ENCODE measurements around the gene GPRIN3.
A peak's percentile ranks its signal among the peaks of the same experiment; 100 is the strongest.

The GPRIN3 gene

DNA sequence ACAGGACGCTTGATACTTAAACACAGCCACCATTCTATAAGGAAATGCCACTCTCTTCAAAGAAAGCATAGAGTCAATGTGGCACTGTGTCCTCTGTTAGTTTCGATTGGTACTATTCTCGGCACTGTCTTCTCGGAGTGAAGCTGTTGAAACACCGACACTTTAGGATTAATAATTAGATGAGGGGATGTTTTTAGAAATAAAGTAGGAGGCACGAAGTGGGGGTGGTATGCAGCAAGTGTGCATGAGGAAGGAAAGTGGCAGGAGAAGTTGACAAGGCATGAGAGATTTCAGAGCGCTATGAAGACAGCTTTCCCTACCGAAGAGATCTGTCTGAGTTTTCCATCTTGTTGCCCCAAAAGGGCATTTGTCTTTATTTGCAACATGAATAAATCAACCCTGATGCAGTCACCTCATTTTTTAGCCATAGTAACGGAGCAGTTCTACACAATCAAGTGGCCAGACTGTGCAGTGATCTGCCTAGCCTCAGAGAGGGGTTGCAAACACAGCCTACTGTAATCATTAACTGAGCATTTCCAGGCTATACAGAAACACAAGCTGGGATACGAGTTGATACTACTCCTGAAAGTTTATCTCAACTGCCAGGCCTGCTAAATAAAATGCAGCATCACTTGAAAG lies 8.3 kb downstream of the GPRIN3 start:
- Histone ChIP-seq H3K4me3 (ENCODE audit: low read depth, low read length) (no peak overlapping the region), H3K27ac (no peak overlapping the region), H3K27me3 (replicated peaks) (no peaks in the 10 kb centered on the region), H3K36me3 (replicated peaks) (no peaks in the 10 kb centered on the region)
- TF ChIP-seq, protein P1, sequence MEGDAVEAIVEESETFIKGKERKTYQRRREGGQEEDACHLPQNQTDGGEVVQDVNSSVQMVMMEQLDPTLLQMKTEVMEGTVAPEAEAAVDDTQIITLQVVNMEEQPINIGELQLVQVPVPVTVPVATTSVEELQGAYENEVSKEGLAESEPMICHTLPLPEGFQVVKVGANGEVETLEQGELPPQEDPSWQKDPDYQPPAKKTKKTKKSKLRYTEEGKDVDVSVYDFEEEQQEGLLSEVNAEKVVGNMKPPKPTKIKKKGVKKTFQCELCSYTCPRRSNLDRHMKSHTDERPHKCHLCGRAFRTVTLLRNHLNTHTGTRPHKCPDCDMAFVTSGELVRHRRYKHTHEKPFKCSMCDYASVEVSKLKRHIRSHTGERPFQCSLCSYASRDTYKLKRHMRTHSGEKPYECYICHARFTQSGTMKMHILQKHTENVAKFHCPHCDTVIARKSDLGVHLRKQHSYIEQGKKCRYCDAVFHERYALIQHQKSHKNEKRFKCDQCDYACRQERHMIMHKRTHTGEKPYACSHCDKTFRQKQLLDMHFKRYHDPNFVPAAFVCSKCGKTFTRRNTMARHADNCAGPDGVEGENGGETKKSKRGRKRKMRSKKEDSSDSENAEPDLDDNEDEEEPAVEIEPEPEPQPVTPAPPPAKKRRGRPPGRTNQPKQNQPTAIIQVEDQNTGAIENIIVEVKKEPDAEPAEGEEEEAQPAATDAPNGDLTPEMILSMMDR (IDR thresholded peaks at IDR 0.05; ENCODE audit: low read depth, low read length, missing control alignments) = no peak
- no peak for DNase-seq
- in situ Hi-C loops (cut with HindIII; ENCODE audit: low pct_ligation_motif_present, low sequenced_read_pairs) = no loop called here

- in situ Hi-C loops (cut with HindIII; ENCODE audit: low pct_ligation_motif_present, low sequenced_read_pairs) = no loop called here
- no peak overlapping the region for H3K4me3 ChIP-seq (ENCODE audit: low read depth, low read length)
- TF ChIP-seq, protein P1 (IDR thresholded peaks at IDR 0.05; ENCODE audit: low read depth, low read length, missing control alignments) = no peak
- DNase-seq = peak; percentile 9
- H3K27ac ChIP-seq = no peak overlapping the region
- H3K36me3 ChIP-seq (replicated peaks) = no peaks in the 10 kb centered on the region
- H3K27me3 ChIP-seq (replicated peaks) = no peaks in the 10 kb centered on the region
These were observed 8.8 kb downstream of the GPRIN3 start for GRCh38 chr4:89298788-89299152.

DNA sequence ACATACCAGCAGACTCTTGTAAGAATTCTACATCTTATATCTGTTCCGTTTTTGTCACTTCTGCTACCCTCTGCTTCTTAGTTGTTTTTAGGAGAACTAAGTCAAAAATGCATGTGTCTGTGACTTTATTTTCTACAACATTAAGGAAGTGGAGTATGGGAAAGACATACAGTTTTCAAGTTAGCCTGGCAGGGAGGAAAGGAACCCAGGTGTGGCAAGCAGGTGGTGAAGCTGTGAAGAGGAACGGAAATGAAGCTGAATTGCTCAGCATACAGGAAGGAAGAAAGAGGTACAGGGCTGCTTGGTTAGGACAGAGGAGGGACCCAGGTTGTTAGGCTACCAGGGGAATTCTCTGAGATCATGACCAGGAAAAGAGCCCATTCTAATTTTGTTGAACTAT lies 9.4 kb downstream of the GPRIN3 start:
- Histone ChIP-seq H3K27me3 (replicated peaks) (no peaks in the 10 kb centered on the region), H3K4me3 (ENCODE audit: low read depth, low read length) (no peak overlapping the region), H3K27ac (no peak overlapping the region), H3K36me3 (replicated peaks) (no peaks in the 10 kb centered on the region)
- DNase-seq = no peak
- in situ Hi-C loops (cut with HindIII; ENCODE audit: low pct_ligation_motif_present, low sequenced_read_pairs) = no loop called here
- TF ChIP-seq, protein P1 (IDR thresholded peaks at IDR 0.05; ENCODE audit: low read depth, low read length, missing control alignments) = no peak

DNA sequence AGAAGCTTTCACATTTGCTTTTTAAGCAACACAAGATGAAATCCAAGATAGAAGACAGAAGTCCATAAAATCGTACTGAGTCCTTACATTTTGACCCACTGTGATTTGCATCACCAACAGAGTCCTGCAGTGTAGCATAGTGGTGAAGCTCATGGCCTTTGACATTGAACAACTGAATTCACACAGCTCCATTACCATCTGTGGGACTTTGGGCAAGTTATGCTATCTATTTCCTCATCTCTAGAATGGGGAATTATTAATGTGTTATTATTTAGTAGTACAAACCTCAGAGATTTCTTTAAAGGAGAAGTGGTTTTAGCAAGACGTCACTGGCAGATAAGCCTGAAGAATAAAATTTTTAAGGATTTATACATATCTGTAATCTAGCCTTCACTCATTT lies 10.7 kb downstream of the GPRIN3 start:
- H3K27ac ChIP-seq = no peak overlapping the region
- no peak for DNase-seq
- no peak overlapping the region for H3K4me3 ChIP-seq (ENCODE audit: low read depth, low read length)
- TF ChIP-seq, protein P1 (IDR thresholded peaks at IDR 0.05; ENCODE audit: low read depth, low read length, missing control alignments) = no peak
- H3K27me3 ChIP-seq (replicated peaks) = no peaks in the 10 kb centered on the region
- in situ Hi-C loops (cut with HindIII; ENCODE audit: low pct_ligation_motif_present, low sequenced_read_pairs) = no loop called here
- H3K36me3 ChIP-seq (replicated peaks) = no peaks in the 10 kb centered on the region

GRCh38 chr4:89296399-89296798 lies 11.2 kb downstream of the GPRIN3 start:
- in situ Hi-C loops (cut with HindIII; ENCODE audit: low pct_ligation_motif_present, low sequenced_read_pairs) = no loop called here
- no peak for DNase-seq
- Histone ChIP-seq H3K4me3 (ENCODE audit: low read depth, low read length) (no peak overlapping the region), H3K27me3 (replicated peaks) (no peaks in the 10 kb centered on the region), H3K36me3 (replicated peaks) (no peaks in the 10 kb centered on the region), H3K27ac (no peak overlapping the region)
- TF ChIP-seq, protein P1 (IDR thresholded peaks at IDR 0.05; ENCODE audit: low read depth, low read length, missing control alignments) = no peak

GRCh38 chr4:89295415-89295927 lies 12.1 kb downstream of the GPRIN3 start:
- no peak overlapping the region for H3K27ac ChIP-seq
- no peak overlapping the region for H3K4me3 ChIP-seq (ENCODE audit: low read depth, low read length)
- no peaks in the 10 kb centered on the region for H3K36me3 ChIP-seq (replicated peaks)
- no peak for DNase-seq
- no peaks in the 10 kb centered on the region for H3K27me3 ChIP-seq (replicated peaks)
- in situ Hi-C loops (cut with HindIII; ENCODE audit: low pct_ligation_motif_present, low sequenced_read_pairs) = no loop called here
- TF ChIP-seq, protein P1 (IDR thresholded peaks at IDR 0.05; ENCODE audit: low read depth, low read length, missing control alignments) = no peak

Measured in brain microvascular endothelial cell (primary cell).